B cell (primary cell): Measurements from ENCODE around the gene PIH1D1. TPM values are rescaled to one million over a fixed set of nuclear protein-coding genes. Genes with fewer than 3 reads are reported as not detected.
A peak's percentile ranks its signal among the peaks of the same experiment; 100 is the strongest.

Experiments
- ATAC-seq: fragments of 200-7000 bp; cut with Tn5 transposase; one replicate; pipeline ENCODE4 v1.10.0; 2021; ENCODE audit warnings: low read depth, mild to moderate bottlenecking, moderate number of reproducible peaks, moderate library complexity
- CTCF ChIA-PET: fragments of 350-600 bp; sonication (Branson Sonifier 250); formaldehyde crosslinking; loops from one replicate; lab custom pipeline; 2021; ENCODE audit warnings: antibody characterized with exemption, inconsistent platforms; lab: Charles Lee
- POLR2A ChIA-PET: fragments of 350-600 bp; sonication (Branson Sonifier 250); formaldehyde crosslinking; loops from one replicate; lab custom pipeline; 2021; ENCODE audit warnings: antibody characterized with exemption; lab: Charles Lee
- DNase-seq: peaks from one replicate; pipeline ENCODE4 v3.0.0; 2013
- H2AFZ ChIP-seq: 2 replicates; pipeline ENCODE4 v1.6.1; 2012; ENCODE audit warnings: mild to moderate bottlenecking, low read depth, low read length; ENCODE audit not compliant: insufficient read depth, poor library complexity, severe bottlenecking
- H3K27ac ChIP-seq, 2 donors: 1 replicate in 1 of 2; 2 replicates in 1 of 2; pipeline ENCODE4 v1.5.1; 2012 to 2013; ENCODE audit warnings: low read length in 2 of 2, mild to moderate bottlenecking in 2 of 2, moderate library complexity in 1 of 2
- H3K27me3 ChIP-seq, 4 experiments: fragments of 200-600 bp in 1 of 4; sonication (generic) in 1 of 4; replicated peaks in 1 of 4; 1 replicate in 2 of 4; 2 replicates in 2 of 4; pipeline versions ENCODE4 v1.6.1 to v1.7.0; 2013 to 2016; ENCODE audit warnings: low read length in 3 of 4, mild to moderate bottlenecking in 2 of 4, mixed read lengths in 1 of 4, moderate library complexity in 1 of 4; ENCODE audit not compliant: insufficient read depth in 4 of 4, control insufficient read depth in 3 of 4; ENCODE audit errors: control extremely low read depth in 1 of 4
- H3K36me3 ChIP-seq, 2 experiments: replicated peaks in 1 of 2; 1 replicate in 1 of 2; 2 replicates in 1 of 2; pipeline versions ENCODE4 v1.6.1 to v1.7.1; 2013; ENCODE audit warnings: low read length in 1 of 2; ENCODE audit not compliant: insufficient read depth in 2 of 2, control insufficient read depth in 1 of 2; ENCODE audit errors: control extremely low read depth in 1 of 2, extremely low read depth in 1 of 2
- H3K4me1 ChIP-seq, 2 donors: fragments of 200-600 bp in 1 of 2; sonication (generic) in 1 of 2; 1 replicate in 1 of 2; 2 replicates in 1 of 2; pipeline versions ENCODE4 v1.5.1 to v1.6.1; 2013 to 2017; ENCODE audit warnings: low read length in 2 of 2; ENCODE audit not compliant: control insufficient read depth in 2 of 2, insufficient read depth in 2 of 2
- H3K4me2 ChIP-seq: replicated peaks from 2 replicates; pipeline ENCODE3; 2012; ENCODE audit warnings: mild to moderate bottlenecking, low read depth, low read length; ENCODE audit not compliant: poor library complexity, severe bottlenecking
- H3K4me3 ChIP-seq, 5 experiments: fragments of 200-600 bp in 1 of 5; sonication (generic) in 1 of 5; 1 replicate in 3 of 5; 2 replicates in 2 of 5; pipeline versions ENCODE4 v1.5.1 to v1.7.0; 2011 to 2016; ENCODE audit warnings: low read length in 4 of 5, mild to moderate bottlenecking in 4 of 5, low read depth in 2 of 5, control low read depth in 1 of 5, moderate library complexity in 1 of 5; ENCODE audit not compliant: insufficient read depth in 1 of 5; ENCODE audit errors: control extremely low read depth in 1 of 5, extremely low read depth in 1 of 5
- H3K79me2 ChIP-seq: fragments of 200-600 bp; sonication (generic); one replicate; pipeline ENCODE4 v1.6.0; 2016; ENCODE audit warnings: low read length; ENCODE audit not compliant: control insufficient read depth, insufficient read depth
- H3K9ac ChIP-seq: fragments of 200-600 bp; sonication (generic); 2 replicates; pipeline ENCODE4 v1.6.1; 2017; ENCODE audit warnings: mild to moderate bottlenecking, low read length, moderate library complexity
- H3K9me3 ChIP-seq, 3 donors: one replicate each; pipeline versions ENCODE4 v1.6.1 to v1.7.1; 2013; ENCODE audit warnings: low read length in 2 of 3; ENCODE audit not compliant: control insufficient read depth in 2 of 3, insufficient read depth in 1 of 3; ENCODE audit errors: control extremely low read depth in 1 of 3
- H4K20me1 ChIP-seq: 2 replicates; pipeline ENCODE4 v1.6.0; 2012; ENCODE audit warnings: mild to moderate bottlenecking, low read length; ENCODE audit not compliant: insufficient read depth, control insufficient read depth, poor library complexity, severe bottlenecking
- H3K27ac Mint-ChIP-seq: one replicate; pipeline ENCODE4 v1.8.0; 2021; ENCODE audit warnings: mixed read lengths
- H3K27me3 Mint-ChIP-seq: one replicate; pipeline ENCODE4 v1.8.0; 2021; ENCODE audit warnings: mixed read lengths
- H3K4me1 Mint-ChIP-seq: one replicate; pipeline ENCODE4 v1.8.0; 2021; ENCODE audit warnings: mixed read lengths
- H3K4me3 Mint-ChIP-seq: one replicate; pipeline ENCODE4 v1.8.0; 2021; ENCODE audit warnings: mixed read lengths
- H3K9me3 Mint-ChIP-seq: one replicate; pipeline ENCODE4 v1.8.0; 2022; ENCODE audit warnings: mixed read lengths; ENCODE audit not compliant: insufficient read depth
- CTCF ChIP-seq: fragments of 200-600 bp; IDR thresholded peaks from one replicate; pipeline ENCODE4 v1.8.0; 2022; ENCODE audit warnings: antibody characterized with exemption, mild to moderate bottlenecking
- EZH2 ChIP-seq: IDR thresholded peaks from 2 replicates; pipeline ENCODE4 v1.6.1; 2012; ENCODE audit warnings: borderline replicate concordance, low read depth, mild to moderate bottlenecking, moderate library complexity, low read length; ENCODE audit not compliant: insufficient read depth, poor library complexity, severe bottlenecking
- WGBS: methylation state at CpG from one replicate; pipeline ENCODE4 v1.1.5; 2013; ENCODE audit warnings: missing lambda C conversion rate; ENCODE audit not compliant: insufficient coverage; 5-methylcytosine and 5-hydroxymethylcytosine counted together
- intact Hi-C: fragments of 100-400 bp; cut with micrococcal nuclease; formaldehyde crosslinking; loops from one replicate; pipeline ENCODE4 v1.10.0; 2022
- polyA plus RNA-seq: library from polyadenylated mRNA; depleted of rRNA; stranded (reverse); fragments of >200 nt; gene quantifications from 2 replicates; pipeline ENCODE4 v1.2.3, GENCODE V29; 2012
- small RNA-seq: library from RNA; depleted of rRNA; stranded (forward); fragments of <200 nt; gene quantifications from one replicate; pipeline ENCODE3, GENCODE V24; 2012; ENCODE audit warnings: low replicate concordance, low read depth; ENCODE audit not compliant: insufficient read length
- total RNA-seq, 2 donors: library from RNA; stranded (reverse); fragments of 120-200 nt in 1 of 2; gene quantifications; 1 replicate in 1 of 2; 2 replicates in 1 of 2; pipeline versions ENCODE4 v1.2.3 to v1.2.4, GENCODE V29; 2013 to 2022

PIH1D1 gene
- total and polyA plus RNA-seq, 2 donors (not counting 1 experiment from before 2014, with no cell fraction given) = 158 to 184 TPM

DNA sequence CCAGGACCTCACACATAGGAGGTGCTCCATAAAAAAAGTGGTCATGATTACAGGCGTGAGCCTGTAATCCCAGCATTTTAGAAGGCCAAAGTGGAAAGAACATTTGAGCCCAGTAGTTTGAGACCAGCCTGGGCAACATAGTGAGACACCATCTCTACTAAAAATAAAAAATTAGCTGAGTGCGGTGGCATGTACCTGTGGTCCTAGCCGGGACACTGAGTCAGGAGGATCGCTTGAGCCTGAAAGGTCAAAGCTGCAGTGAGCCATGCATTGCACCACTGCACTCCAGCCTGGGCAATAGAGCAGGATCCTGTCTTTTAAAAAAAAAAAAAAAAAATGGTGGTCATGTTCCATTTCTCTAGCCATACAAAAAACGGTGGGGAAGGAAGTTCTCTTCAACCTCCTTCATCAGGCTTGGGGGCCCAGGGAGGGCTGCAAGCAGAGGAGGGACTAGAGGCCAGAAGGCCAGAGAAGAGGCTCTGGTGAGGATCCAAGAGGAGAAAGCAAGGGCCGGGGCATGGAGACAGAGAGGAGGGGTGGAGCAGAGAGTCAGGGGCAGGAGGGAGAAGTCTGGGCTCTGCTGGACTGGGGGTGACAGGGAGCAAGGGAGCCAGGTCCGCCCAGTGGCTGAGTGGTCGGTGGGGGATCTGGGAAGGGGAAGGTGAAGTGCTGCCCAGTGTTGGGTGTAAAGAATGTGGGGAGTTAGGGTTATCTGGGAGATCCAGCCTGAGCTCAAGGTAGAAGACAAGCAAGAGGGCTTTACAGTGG lies 54.7 kb downstream of the PIH1D1 start:
- peaks cover 3% of the 10 kb centered on the region for H3K4me1 Mint-ChIP-seq
- no peaks in the 10 kb centered on the region for H3K27me3 Mint-ChIP-seq
- Histone ChIP-seq H3K79me2 (no peaks in the 10 kb centered on the region), H3K27ac (no peak overlapping the region), H3K4me2 (no peak overlapping the region), H3K36me3 (no peaks in the 10 kb centered on the region), H3K27me3 (no peaks in the 10 kb centered on the region), H3K4me1 (peaks cover 3 to 5% of the 10 kb centered on the region in 2 donors), H3K9ac (no peak overlapping the region), H4K20me1 (no peaks in the 10 kb centered on the region), H3K4me3 (no peak overlapping the region), H2AFZ (no peak overlapping the region), H3K9me3 (no peaks in the 10 kb centered on the region)
- CTCF ChIA-PET = interaction anchor here (0.6 to 1.3 kb wide), 2 partner anchors 18 to 23 kb away, joined by 3 read pairs; no protein-coding TSS in a partner anchor
- H3K27ac Mint-ChIP-seq = peak overlapping the region; percentile 53
- POLR2A ChIA-PET = no interaction called here
- ATAC-seq = no peak
- TF ChIP-seq EZH2 (no peak), CTCF (no peak)
- intact Hi-C loops = no loop called here
- H3K4me3 Mint-ChIP-seq = no peak overlapping the region
- WGBS = 96% methylated on average over 7 of the region's 8 CpGs
- no peaks in the 10 kb centered on the region for H3K9me3 Mint-ChIP-seq
- no peak for DNase-seq

Small RNA genes within 50 kb of the gene (small RNA-seq; reads per million reads assigned to genes)
- 4,412 reads per million, percentile 99 among the genes with 10 or more reads in this experiment for gene MIR150
- not detected for gene SNORD32A
- not detected for gene SNORD33
- not detected for gene SNORD34
- not detected for gene SNORD35A
- not detected for gene SNORD35B

Other genes with a start within 250 kb of the PIH1D1 start
- gene SLC6A16, start 126.6 kb downstream of the PIH1D1 start, total RNA-seq = 68.4 and 68.5 TPM in 2 replicates
- 16.9 and 22.3 TPM in 2 replicates for gene SLC6A16, start 126.6 kb downstream of the PIH1D1 start, polyA plus RNA-seq
- gene CD37, start 116.4 kb downstream of the PIH1D1 start, total RNA-seq = 1,880 and 1,998 TPM in 2 replicates
- 1,422 and 2,188 TPM in 2 replicates for gene CD37, start 116.4 kb downstream of the PIH1D1 start, polyA plus RNA-seq
- gene TEAD2, start 89.4 kb downstream of the PIH1D1 start, total RNA-seq = 12.0 and 13.4 TPM in 2 replicates
- 1.6 and 5.8 TPM in 2 replicates for gene TEAD2, start 89.4 kb downstream of the PIH1D1 start, polyA plus RNA-seq
- gene DKKL1, start 87.9 kb downstream of the PIH1D1 start, total RNA-seq = 0.68 and 1.2 TPM in 2 replicates
- gene DKKL1, start 87.9 kb downstream of the PIH1D1 start, polyA plus RNA-seq = 1.6 TPM in 1 of 2 replicates, not detected in the other
- 0.74 and 1.4 TPM in 2 replicates for gene KASH5, start 63.6 kb downstream of the PIH1D1 start, total RNA-seq
- gene KASH5, start 63.6 kb downstream of the PIH1D1 start, polyA plus RNA-seq = 0.67 TPM in 1 of 2 replicates, not detected in the other
- not detected in 2 replicates for gene PTH2, start 28.4 kb downstream of the PIH1D1 start, total RNA-seq
- not detected in 2 replicates for gene PTH2, start 28.4 kb downstream of the PIH1D1 start, polyA plus RNA-seq
- not detected in 2 replicates for gene GFY, start 26.4 kb downstream of the PIH1D1 start, total RNA-seq
- not detected in 2 replicates for gene GFY, start 26.4 kb downstream of the PIH1D1 start, polyA plus RNA-seq
- gene SLC17A7, start 10.3 kb downstream of the PIH1D1 start, total RNA-seq = 0.29 and 0.89 TPM in 2 replicates
- 0.40 and 0.60 TPM in 2 replicates for gene SLC17A7, start 10.3 kb downstream of the PIH1D1 start, polyA plus RNA-seq
- gene ALDH16A1, start 1.4 kb upstream of the PIH1D1 start, total RNA-seq = 65.8 and 73.6 TPM in 2 replicates
- gene ALDH16A1, start 1.4 kb upstream of the PIH1D1 start, polyA plus RNA-seq = 105 and 202 TPM in 2 replicates
- 27.8 and 31.0 TPM in 2 replicates for gene FLT3LG, start 22.4 kb upstream of the PIH1D1 start, total RNA-seq
- 49.8 and 52.6 TPM in 2 replicates for gene FLT3LG, start 22.4 kb upstream of the PIH1D1 start, polyA plus RNA-seq
- 5,221 and 5,457 TPM in 2 replicates for gene RPL13A, start 35.8 kb upstream of the PIH1D1 start, total RNA-seq
- gene RPL13A, start 35.8 kb upstream of the PIH1D1 start, polyA plus RNA-seq = 4,869 and 6,298 TPM in 2 replicates
- 3,882 and 4,227 TPM in 2 replicates for gene RPS11, start 44.6 kb upstream of the PIH1D1 start, total RNA-seq
- 8,349 and 12,912 TPM in 2 replicates for gene RPS11, start 44.6 kb upstream of the PIH1D1 start, polyA plus RNA-seq
- 44.7 and 50.4 TPM in 2 replicates for gene FCGRT, start 60.8 kb upstream of the PIH1D1 start, total RNA-seq
- gene FCGRT, start 60.8 kb upstream of the PIH1D1 start, polyA plus RNA-seq = 41.5 and 43.2 TPM in 2 replicates
- 2.2 and 4.1 TPM in 2 replicates for gene RCN3, start 76.2 kb upstream of the PIH1D1 start, total RNA-seq
- 1.8 and 3.1 TPM in 2 replicates for gene RCN3, start 76.2 kb upstream of the PIH1D1 start, polyA plus RNA-seq
- gene NOSIP, start 128.7 kb upstream of the PIH1D1 start, total RNA-seq = 55.5 and 65.2 TPM in 2 replicates
- gene NOSIP, start 128.7 kb upstream of the PIH1D1 start, polyA plus RNA-seq = 110 and 135 TPM in 2 replicates
- 3.0 and 4.4 TPM in 2 replicates for gene PRRG2, start 129.5 kb upstream of the PIH1D1 start, total RNA-seq
- gene PRRG2, start 129.5 kb upstream of the PIH1D1 start, polyA plus RNA-seq = 1.1 TPM in 2 replicates
- 70.7 and 72.3 TPM in 2 replicates for gene PRR12, start 139.4 kb upstream of the PIH1D1 start, total RNA-seq
- 5.2 and 8.4 TPM in 2 replicates for gene PRR12, start 139.4 kb upstream of the PIH1D1 start, polyA plus RNA-seq
- 5.6 and 6.3 TPM in 2 replicates for gene RRAS, start 188.3 kb upstream of the PIH1D1 start, total RNA-seq
- gene RRAS, start 188.3 kb upstream of the PIH1D1 start, polyA plus RNA-seq = 12.3 and 21.0 TPM in 2 replicates
- gene SCAF1, start 190.4 kb upstream of the PIH1D1 start, total RNA-seq = 64.3 and 68.3 TPM in 2 replicates
- 17.1 and 20.2 TPM in 2 replicates for gene SCAF1, start 190.4 kb upstream of the PIH1D1 start, polyA plus RNA-seq
- gene IRF3, start 214.0 kb upstream of the PIH1D1 start, total RNA-seq = 233 and 251 TPM in 2 replicates
- 237 and 262 TPM in 2 replicates for gene IRF3, start 214.0 kb upstream of the PIH1D1 start, polyA plus RNA-seq
- gene BCL2L12, start 214.1 kb upstream of the PIH1D1 start, total RNA-seq = 17.3 and 22.1 TPM in 2 replicates
- gene BCL2L12, start 214.1 kb upstream of the PIH1D1 start, polyA plus RNA-seq = 13.0 and 19.9 TPM in 2 replicates
- gene PRMT1, start 225.5 kb upstream of the PIH1D1 start, total RNA-seq = 175 TPM in 2 replicates
- 255 and 310 TPM in 2 replicates for gene PRMT1, start 225.5 kb upstream of the PIH1D1 start, polyA plus RNA-seq
- 5.6 and 8.8 TPM in 2 replicates for gene ADM5, start 237.8 kb upstream of the PIH1D1 start, total RNA-seq
- gene ADM5, start 237.8 kb upstream of the PIH1D1 start, polyA plus RNA-seq = 8.4 and 15.3 TPM in 2 replicates
- 1.7 TPM in 1 of 2 replicates, not detected in the other for gene CPT1C, start 239.3 kb upstream of the PIH1D1 start, total RNA-seq
- 0.19 and 0.30 TPM in 2 replicates for gene CPT1C, start 239.3 kb upstream of the PIH1D1 start, polyA plus RNA-seq